Measurements from ENCODE around the gene PAFAH1B1.

PAFAH1B1 gene

DNA sequence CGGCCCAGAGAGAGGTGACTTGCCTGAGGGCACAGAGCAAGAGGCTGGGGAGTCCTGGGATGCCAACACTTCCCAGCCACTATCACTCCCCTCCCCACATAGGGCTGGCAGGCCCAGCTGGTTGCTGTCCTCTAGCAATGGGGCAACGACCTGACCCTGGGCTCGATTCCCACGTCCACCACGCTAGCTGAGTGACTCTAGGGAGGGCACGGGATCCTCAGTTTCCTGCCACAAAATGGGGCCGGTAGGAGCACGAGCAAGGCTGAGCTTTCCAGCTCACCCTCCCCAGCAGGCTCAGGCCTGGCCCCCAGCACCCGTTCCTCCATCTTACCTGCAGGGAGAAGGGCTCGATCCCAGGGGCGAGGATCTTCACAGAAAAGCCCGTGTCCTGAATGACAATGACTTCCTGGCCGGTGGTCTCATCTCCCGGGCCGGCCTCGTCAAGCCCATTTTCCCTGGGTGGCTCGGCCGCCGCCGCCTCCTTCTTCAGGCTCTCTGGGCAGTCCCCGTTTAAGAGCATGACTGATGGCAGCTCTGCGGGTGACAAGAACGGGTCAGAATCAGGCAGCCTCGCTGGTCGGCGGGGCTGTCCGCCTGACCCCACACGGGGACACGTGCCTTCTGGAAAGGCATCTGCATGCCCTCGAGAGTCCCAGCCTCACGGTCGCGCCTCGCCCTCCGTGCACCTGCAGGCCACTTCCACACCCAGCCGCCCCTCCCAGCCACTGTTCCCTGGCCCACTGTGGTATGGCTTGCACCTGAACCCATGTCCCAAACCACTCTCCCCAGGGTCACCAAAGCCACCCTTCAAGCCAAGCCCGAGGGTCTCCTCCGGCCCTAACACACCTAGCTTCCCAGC is 110.8 kb downstream of the PAFAH1B1 start:
- no peak for DNase-seq

DNA sequence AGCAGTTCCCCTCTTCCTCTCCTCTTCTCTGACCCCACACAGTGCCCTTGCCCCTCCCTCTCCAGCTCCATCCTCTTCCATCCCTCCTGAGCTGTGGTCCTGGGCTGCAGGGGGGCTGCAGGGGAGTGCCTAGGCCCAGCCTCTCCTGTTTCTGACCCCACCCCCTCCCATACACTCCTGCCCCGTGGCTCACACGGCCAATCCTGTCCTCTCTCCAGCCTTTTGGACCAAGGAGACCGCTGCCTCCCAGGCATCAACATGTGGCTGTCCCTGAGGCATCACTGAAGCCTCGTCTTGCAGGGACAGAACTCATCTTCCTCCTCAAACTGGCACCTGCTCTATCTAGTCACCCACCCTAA is 111.4 kb downstream of the PAFAH1B1 start:
- DNase-seq, result no peak

DNA sequence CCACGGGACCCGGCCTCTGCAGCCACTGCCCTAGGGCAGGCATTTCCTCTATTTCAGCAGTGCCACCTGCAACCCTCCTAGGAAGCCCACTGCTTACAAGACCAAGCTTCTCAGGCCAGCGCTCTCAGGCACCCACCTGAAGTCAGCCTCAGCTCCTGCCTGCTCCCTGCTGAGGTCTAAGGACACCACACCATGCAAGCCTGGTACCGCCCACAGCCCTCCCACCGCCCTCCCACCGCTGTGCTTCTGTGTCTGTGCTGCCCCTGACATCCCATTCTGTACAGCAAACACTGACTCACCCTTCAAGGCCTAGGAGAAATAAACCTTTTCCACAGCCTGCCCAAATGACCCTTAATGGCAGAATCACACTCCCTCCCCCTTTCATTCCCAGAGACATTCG is 111.8 kb downstream of the PAFAH1B1 start:
- DNase-seq, result no peak

DNA sequence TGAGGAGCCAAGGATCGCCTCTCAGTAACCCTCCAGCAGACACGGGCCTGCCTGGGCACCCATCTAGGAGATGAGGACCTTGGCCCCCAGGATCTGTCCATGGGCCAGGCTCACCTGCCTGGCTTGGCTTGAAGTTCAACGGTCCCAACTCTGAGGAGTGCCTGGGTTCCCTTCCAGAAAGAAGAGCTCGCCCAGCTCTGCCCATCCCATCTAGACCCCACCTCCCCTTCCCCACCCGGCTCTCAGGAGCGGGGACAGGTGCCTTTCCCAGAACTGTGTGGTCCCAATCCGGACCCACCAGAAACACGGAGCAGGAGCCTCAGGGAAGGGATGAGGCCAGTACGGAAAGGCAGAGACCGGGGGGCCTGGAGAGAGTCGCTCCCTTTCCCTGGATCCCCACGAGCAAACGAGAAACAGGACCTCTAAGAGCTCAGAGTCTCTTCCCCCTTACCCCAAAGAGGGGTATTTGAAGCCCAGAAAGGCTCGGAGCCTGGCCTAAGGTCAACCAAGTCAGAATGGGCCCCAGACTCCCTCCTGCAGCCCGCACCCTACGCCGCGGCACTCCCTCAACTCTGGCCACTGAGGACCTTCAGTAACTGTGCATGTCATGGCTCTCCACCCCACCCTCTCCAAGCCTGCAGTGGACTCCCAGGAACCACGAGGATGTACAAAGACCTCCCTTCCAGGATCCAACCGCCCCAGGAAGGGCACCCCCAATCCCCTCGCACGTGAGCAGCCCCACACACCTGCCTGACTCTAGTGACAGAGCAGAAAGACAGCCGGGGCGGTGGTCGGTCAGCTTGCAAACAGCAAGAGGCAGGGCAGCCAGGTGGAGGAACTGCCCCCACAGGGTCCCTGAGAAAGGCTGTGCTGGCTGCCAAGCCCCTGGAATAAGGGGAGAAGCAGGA is 112.7 kb downstream of the PAFAH1B1 start:
- DNase-seq, result no peak

DNA sequence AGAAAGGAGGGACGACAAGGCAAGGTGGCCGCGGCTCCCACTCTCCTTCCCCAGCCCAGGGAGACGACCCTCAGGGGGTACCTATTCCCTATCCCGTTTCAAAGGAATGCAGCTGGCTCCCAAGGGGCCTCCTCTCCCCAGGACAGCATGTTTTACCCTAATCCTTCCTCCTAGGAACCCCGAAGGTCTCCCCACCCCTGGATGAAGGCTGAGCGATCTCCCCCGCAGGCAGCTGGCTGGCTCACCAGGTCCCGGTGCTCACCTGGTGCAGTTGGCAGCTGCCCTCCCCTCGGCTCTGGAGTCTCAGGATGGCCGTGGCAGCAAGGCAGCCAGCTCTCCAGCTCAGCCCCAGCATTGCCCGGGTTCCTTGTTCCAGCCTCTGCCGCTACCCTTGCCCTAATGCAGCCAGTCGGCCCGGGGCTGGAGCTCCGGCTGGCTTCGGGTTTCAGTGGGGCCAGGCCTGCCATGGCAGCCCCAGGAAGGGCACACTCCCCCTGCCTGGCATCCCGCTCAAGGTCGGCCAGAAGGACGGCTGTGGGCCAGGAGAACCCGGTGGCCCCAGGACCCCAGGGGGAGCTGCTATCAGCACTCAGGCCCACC is 113.6 kb downstream of the PAFAH1B1 start:
- no peak for DNase-seq

DNA sequence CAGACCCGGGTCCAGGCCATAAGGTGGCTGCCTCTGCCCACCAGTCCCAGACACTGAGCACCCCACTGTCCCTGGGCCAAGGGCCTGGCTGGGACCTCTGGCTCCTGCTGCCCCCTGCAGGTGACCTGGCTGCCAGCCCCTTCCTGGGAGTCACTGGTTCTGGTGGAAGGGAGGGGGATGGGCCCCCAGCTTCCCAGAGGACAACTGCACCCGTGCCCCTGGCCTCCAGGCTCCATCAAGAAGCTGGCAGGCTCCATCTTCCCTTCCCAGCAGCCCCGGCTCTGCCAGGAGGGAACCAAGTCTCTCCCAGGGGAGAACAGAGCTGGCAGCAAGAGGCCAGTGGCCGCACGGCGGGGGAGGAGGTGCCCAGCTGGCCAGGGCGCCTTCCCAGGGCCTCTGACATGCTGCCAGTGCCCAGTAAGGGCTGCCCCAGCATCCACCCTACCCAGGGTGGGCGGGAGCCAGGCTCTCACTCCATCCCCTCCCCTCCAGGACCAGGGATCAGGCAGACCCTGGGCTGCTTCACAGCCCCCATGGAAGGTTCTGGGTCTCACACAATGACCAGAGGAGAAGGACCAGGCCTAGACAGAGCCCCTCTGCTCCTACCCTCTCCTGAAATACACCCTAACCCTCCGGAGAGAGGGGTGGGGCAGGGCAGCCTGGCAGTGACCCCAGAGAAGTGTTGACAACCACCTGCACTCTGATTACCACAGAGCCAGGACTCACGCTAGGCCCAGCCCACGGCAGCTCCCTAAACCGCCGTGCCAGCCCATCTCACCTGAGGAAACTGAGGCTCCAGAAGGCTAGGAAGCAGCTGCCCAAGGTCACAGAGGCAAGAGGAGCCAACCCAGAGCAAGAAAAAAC is 114.5 kb downstream of the PAFAH1B1 start:
- DNase-seq, result no peak

DNA sequence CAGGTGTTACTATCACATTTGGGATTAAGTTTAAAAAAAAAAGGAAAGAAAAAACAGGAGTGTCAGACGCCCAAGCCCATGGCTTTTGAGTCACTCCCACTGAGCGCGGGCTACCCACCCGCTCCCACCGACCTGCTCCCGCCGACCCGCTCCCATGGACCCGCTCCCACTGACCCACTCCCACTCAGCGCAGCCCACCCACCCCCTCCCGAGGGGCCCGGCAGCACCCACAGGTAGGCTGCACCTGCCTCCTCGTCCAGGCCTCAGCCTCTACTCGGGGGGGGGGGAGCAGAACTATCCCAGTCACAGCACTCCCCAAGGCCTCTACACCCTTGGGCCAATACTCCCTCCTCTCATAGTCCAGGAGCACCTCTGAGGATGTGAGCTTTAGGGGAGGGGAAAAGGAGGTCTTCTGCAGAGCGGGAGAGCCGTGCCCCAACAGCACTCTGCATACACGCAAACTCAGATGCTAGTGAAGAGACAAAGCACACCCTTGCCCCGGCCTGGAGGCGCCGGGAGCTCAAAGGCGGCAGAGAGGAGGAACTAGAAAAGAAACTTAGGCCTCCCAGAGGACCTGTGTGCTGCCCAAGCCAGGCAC is 115.2 kb downstream of the PAFAH1B1 start:
- no peak for DNase-seq

DNA sequence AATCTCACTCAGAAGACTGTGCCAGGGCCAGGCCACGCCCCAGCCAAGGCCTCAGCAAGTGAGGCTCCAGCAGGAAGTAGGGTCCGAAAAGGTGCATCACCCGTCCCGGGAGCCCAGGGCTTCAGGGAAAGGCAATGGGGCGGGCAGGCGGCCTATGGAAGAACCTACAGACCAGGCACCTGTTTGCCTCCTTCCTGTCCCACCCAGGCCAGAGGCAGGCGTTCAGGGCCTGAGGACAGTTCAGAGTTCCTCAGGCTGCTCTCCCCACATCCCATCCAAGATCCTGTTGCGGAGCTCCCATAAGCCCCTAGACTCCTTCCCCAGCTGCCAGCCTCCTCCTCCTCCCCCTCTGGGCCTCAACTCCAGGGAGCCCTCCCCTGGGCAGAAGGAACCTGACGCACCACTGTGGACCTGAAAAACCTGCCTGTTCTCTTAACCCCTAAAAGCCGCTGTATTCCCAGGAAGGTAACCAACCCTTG is 115.8 kb downstream of the PAFAH1B1 start:
- DNase-seq, result no peak

DNA sequence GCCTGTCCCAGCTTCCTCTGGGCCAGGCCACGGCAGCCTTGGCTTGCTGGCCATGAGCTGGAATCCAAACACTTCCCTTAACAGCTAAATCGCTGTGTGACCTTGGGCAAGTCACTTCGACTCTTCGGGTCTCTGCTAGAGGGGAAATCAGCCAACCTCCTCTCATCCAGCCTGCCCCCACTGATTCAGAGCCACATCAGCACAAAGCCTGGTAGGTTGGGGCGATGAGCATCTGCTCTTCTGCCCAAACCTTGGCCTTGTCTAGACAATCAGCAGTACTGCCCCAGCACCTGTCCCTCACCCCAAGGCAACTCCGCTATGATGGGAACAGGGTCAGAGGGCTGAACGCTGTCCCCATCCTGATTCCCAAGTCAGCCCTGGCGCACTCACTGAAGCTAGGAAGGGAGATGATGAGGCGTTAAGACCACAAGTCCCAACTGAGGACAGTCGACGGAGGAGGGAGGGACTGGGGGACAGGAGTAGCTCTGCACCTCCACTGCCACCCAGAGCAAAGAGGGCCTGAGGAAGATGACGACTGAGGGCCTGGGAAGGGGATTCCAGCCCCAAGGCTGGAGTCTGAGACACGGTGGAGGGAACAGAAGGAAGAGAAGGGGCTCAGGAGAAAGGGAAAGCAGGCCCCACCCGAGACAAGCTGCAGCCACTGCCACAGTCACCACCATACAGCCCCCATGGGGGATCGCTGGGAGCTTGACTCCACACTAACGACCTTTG is 116.8 kb downstream of the PAFAH1B1 start:
- DNase-seq, result no peak

DNA sequence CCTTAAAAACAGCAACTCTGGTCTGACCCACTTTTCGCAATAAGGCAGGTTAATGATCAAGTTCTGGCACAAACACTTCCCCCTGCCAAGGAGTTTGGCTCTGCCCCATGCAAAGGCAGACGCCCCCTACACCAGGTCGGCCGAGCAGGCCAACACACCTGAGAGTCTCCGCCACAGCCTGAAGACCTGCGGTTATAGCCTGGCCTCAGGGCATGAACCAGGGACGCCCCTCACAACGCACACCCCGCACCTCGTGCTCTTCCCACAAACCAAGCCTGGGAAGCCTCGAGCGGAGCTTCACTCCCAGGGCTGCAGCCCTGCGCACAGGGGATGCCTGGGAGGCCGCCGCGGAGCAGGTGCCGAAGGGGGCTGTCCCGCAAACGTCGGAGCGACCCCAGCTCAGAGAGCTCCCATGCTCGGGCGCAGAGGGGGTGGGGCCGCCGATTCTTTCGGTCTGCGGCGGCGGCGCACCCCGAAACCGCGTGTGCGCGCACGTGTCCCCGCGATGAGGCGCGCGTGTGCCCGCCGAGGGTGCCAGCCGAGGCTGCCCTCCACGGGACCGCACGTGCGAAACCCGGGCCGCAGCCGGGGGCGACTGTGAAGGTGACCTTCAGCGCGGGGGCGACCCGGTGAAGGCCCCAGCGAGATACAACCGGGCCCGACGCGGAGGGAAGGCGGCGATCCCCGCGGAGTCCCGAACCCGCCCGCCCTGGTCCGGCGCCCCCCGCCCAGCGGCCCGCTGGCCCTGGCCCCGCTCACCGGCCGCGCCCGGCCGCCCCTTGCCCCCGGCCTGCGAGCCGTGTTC is 117.6 kb downstream of the PAFAH1B1 start:
- no peak for DNase-seq

DNA sequence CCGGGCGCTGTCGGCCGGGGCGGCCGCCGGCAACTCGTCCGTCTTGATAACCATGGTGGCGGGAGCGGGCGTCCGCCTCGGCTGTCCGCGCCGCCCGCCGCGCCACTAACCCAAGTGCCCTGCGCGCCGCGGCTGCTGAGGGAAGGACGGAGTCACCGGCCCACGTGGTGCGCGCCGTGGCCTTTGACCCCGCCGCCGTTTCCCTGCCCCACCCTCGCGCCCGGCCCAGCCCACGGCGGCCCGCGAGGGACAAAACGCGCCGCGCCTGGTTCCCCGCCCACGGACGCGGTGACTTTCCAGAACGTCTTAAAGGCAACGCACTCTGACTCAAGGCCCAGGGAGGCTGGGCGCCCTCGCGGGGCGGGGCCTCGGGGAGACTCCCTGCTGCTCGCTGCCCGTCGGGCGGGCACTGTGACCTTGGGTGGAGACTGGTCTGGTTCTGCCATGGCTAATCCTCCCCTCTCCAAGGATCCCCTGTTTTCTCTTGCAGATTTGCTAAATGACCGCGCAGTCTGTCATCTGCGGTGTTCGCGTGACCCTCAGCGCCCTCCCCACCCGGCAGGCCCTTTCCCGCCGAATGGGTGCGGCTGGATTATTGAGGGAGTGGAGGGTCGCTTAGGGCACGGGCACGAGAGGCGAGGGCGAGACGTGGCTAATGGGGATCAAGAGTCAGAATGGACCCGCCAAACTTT is 118.3 kb downstream of the PAFAH1B1 start, which contains the start of gene CLUH:
TSS of gene CLUH (minus strand) at position 157 of the 692 bp plus-strand sequence. CDS start at position 54, 103 bp downstream.
- DNase-seq, result peak; percentile 95

DNA sequence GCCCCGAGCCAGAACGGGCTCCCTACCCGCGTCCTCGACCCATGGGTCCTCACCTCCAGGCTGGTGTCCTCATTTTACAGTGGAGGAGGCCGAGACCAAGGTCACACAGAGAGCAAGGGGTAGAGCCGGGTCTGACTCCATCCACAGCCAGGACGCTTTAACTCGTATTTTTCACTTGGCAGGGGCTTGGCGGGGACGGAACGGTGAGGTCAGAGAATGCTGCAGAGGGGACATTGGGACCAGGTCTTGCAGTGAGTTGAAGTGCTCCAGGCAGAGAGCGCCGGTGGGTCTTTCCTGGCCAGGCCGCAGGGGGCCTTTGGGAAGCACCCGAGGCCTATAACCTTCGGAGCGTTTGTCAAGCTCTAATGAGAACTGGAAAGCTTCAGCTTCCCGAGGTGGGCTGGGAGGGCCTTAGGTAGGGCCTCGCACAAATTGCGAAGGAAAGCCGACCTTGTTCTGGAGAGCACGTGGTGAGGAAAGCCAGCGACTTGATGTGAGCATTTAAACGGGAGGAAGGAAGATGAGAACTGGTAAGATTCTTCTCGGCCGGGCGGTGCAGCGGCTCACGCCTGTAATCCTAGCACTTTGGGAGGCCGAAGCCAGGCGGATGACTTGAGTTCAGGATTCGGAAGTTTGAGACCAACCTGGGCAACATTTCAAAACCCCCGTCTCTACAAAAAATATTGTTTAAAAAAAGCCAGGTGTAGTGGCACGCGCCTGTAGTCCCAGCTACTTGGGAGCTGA is 119.0 kb downstream of the PAFAH1B1 start:
- DNase-seq, result no peak

DNA sequence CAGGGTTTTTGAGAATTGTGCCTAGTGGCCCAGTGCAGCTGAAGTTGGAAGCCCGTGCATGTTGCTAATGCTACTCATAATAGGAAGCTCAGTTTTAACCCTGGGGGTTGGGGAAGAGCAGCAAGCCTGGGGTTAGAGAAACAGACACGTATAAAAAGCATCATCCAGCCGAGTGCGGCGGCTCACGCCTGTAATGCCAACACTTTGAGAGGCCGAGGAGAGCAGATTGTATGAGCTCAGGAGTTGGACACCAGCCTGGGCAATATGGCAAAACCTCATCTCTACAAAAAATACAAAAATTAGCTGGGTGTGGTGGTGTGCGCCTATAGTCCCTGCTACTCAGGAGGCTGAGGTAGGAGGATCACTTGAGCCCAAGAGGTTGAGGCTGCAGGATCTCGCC is 120.4 kb downstream of the PAFAH1B1 start:
- no peak for DNase-seq

DNA sequence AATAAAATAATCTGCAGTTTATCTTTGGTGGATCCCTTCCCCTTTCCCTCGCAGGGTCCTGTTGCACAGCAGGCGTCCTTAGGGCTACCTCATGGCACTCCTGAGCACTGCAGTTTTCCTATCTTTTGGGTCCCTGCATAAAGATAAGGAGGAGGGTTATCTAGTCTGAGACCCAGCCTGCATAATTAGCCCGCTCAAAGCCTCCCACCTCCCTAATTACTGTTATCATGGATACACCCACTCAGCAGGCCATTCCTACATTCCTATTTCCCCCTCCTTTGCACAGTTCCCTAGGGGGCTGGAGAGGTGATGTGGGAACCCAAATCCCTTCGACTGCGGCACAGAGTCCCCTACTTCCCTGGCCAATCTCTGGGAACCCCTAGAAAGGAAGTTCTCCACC is 123.2 kb downstream of the PAFAH1B1 start:
- DNase-seq, result no peak

DNA sequence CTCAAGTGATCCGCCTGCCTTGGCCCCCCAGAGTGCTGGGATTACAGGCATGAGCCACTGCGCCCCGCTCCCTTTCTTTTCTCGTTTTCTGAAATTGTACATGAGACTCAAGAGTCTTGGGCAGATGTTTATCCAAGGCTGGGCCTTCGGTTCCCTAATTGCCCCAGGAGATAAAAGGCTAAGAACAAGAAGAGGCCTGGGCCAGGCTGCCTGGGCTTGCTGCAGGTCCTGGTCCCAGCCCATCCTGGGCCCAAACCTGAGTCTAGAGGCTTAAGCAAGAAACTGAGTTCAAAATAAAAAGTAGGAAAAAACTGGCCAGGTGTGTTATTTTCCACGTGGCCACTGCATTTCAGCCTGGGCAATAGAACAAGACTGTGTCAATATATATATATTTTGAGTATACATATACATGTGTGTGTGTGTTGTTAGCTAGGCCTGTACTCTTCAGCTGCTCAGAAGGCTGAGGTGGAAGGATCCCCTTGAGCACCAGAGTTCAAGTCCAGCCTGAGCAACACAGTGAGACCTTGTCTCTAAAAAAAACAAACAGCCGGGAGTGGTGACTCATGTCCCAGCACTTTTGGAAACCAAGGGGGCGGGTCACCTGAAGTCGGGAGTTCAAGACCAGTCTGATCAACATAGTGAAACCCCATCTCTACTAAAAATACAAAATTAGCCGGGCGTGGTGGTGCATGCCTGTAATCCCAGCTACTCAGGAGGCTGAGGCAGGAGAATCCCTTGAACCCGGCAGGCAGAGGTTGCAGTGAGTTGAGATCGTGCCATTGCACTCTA is 124.9 kb downstream of the PAFAH1B1 start:
- no peak for DNase-seq

DNA sequence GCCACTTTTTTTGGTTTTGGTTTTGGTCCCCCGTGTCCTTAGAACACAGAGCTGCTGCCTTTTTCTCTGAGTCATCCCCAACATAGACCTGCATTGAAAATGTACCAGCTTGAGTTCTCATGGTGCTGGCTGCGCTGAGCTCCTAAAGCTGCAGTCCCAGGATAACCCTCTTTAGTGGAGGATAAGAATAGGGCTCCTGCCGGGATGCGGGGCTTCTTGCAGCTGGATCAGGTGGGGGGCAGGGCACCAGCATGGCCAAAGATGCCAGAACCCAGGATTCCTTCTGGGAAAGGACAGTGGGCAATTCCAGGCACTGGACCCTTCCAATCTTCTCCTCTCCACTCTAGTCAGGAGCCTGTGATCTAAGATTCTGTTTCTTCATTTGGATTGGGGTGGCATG is 126.4 kb downstream of the PAFAH1B1 start:
- DNase-seq, result no peak

DNA sequence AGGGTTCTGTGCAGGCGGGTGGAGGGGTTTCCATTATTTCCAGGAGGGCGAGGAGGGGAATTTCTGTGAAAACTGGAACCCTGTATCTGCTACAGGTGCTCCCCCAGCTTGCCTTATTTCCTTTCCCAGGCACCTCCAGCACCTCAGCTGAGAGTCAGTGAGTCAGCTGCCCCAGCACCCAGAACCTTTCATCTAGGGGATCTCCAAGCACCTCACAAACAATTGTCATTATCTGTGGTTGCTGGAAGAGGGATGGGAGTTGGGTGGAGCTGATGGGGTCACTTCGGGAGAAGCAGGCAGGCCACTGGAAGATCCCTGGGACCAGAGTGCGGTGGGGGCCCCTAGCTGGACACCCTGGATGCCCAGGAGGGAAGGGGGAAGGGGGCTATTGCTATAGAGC is 128.1 kb downstream of the PAFAH1B1 start:
- DNase-seq, result no peak

DNA sequence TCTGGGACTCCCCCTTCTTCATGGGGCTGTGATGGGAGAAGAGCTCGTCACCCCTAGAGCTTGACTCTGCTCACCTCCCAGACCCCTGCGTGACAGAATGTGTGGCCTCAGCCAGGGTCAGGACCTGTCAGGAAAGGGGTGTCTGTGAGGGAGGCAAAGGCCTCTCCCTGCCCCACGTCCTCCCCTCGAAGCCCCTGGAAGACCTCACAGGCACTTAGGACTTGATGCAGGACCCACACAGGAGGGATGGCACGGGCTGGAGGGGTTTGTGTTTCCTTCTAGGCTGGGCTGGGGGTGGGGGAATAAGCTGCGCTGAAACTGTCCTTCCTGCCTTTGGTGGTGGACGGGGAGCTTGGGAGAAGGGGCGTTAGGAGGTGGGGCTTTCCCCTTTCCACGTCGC is 129.2 kb downstream of the PAFAH1B1 start:
- no peak for DNase-seq

Measured in T1000 (cell line).